Cardiac fibroblast (primary cell): ENCODE results near the gene CIDEA.

Experiments used
- DNase-seq, 2 donors: peaks; one replicate each; pipeline versions ENCODE4 v3.0.0 to v3.0.0-alpha.2; 2010; ENCODE audit warnings: low read depth in 2 of 2
- H3K4me3 ChIP-seq, 2 donors: replicated peaks in 1 of 2; 1 replicate in 1 of 2; 2 replicates in 1 of 2; pipeline ENCODE4 v1.5.1; 2011; ENCODE audit warnings: low read depth in 2 of 2, low read length in 2 of 2, mild to moderate bottlenecking in 2 of 2, moderate library complexity in 1 of 2
- CTCF ChIP-seq: IDR thresholded peaks from one replicate; pipeline ENCODE4 v1.5.1; 2011; ENCODE audit warnings: low read depth, mild to moderate bottlenecking, low read length, inconsistent platforms

Gene CIDEA

GRCh38 chr18:12315490-12315889, 61.3 kb downstream of the CIDEA start:
- no peak for TF ChIP-seq CTCF
- H3K4me3 ChIP-seq, result no peak overlapping the region
- peak in 1 of 2 donors; percentile 52 for DNase-seq

GRCh38 chr18:12315911-12316310, 61.8 kb downstream of the CIDEA start:
- peak in 1 of 2 donors; percentile 47 for DNase-seq
- TF ChIP-seq CTCF, result no peak
- no peak overlapping the region for H3K4me3 ChIP-seq

GRCh38 chr18:12317664-12318333, 63.6 kb downstream of the CIDEA start:
- H3K4me3 ChIP-seq, result no peak overlapping the region
- TF ChIP-seq CTCF, result no peak
- DNase-seq, result peak; percentile 77 to 78

GRCh38 chr18:12318334-12318697, 64.2 kb downstream of the CIDEA start:
- no peak for DNase-seq
- no peak for TF ChIP-seq CTCF
- H3K4me3 ChIP-seq, result no peak overlapping the region

- DNase-seq, result no peak
- no peak overlapping the region for H3K4me3 ChIP-seq
- TF ChIP-seq CTCF, result no peak
Measured at GRCh38 chr18:12318857-12319256, 64.7 kb downstream of the CIDEA start.

GRCh38 chr18:12321333-12321732, 67.2 kb downstream of the CIDEA start:
- TF ChIP-seq CTCF, result no peak
- H3K4me3 ChIP-seq, result no peak overlapping the region
- DNase-seq, result no peak
